Jurkat, Clone E6-1 (cell line): ENCODE data around the gene MTHFD2L. TPM values are rescaled to one million over a fixed set of nuclear protein-coding genes. Genes with fewer than 3 reads are reported as not detected.

Source experiments
- DNase-seq: peaks from one replicate; pipeline ENCODE4 v3.0.0-alpha.2; 2011; ENCODE audit warnings: low read depth, low spot score
- H3K4me3 ChIP-seq: 2 replicates; pipeline ENCODE4 v1.5.1; 2011; ENCODE audit warnings: mild to moderate bottlenecking, low read length, control low read depth, moderate library complexity
- polyA plus RNA-seq: library from polyadenylated mRNA; unstranded; fragments of >200 nt; gene quantifications from one replicate; pipeline ENCODE4 v1.2.1, GENCODE V29; 2012; ENCODE audit warnings: missing spikeins; ENCODE audit not compliant: insufficient read length, insufficient read depth

MTHFD2L gene
- 11.3 TPM for polyA plus RNA-seq

DNA sequence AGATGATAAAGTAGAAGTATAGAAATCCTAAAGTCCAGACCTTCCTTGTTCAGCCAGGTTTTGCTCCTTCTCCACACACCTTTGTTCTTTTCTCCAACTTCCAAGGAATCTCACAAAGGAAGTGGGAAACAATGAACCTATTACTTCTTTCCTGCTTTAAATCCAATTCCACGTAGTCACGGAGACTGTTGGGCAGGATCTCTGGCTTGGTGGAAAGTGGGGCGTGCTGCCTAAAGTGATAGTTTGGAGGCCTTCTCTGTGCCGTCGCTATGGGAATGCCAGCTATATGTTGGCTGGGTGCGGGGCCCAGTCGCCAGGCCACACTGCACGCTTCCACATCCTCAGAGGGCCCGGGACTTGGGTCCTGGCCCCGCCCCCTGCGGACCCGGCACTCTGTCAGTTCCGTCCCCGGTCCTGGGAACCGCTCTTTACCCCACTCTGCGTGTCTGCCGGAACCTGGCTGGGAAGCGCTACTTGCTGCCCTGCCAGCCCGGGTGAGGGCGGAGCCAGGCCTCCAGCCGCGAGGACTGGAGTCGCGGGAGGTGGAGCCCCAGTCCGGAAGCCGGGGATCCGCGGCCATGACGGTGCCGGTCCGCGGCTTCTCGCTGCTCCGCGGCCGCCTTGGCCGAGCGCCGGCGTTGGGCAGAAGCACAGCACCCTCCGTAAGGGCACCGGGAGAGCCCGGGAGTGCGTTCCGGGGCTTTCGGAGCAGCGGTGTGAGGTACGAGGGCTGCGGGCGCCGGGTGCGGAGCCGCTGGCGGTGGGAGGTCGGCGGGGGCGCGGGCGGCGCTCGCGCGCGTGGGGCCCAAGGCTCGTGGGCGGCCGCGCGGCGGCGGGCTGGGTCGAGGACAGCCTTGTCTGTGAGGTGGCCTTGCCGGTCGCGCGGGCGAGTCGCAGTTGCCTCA, at the start of gene MTHFD2L:
Gene MTHFD2L, plus strand, starts transcription at position 558 of the 905 bp plus-strand sequence. Its CDS starts 21 bp downstream, at position 579.
- H3K4me3 ChIP-seq = peak within 1 kb of the TSS; percentile 84
- peak; percentile 71 for DNase-seq

DNA sequence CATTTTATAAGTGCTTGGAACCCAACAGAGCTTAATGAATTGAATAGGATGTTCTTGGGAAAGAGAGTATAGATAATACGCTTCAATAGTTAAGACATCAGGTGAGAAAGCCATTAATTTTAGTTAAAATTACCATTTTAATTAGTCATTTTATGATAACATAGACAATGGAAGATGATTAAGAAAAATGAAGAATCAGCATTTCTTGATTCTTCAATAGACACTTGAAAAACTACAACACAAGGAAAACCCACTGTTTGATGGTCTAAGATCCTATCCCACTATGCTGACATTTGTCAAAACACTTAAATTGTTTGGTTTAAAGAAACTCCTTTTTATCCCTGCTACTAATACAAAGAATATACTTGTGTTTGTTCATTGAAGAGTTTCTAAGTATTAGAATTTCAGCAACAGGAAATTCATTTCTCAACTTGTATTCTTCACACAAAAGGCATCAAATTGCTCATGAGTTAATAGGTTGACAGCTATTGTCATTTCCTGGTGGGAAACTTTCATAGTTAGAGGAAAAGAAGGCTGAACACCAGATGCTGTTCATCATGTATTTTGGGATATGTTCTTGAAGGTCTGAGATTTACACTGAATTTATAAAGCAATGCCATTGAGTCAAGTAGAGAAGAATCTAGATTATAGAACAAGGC, 49.3 kb upstream of the MTHFD2L start:
- no peak for DNase-seq
- H3K4me3 ChIP-seq = no peak overlapping the region

- no peak for DNase-seq
Observed at GRCh38 chr4:74109116-74109869, 48.6 kb upstream of the MTHFD2L start.

GRCh38 chr4:74109870-74110605, 47.9 kb upstream of the MTHFD2L start:
- DNase-seq = no peak
- no peak overlapping the region for H3K4me3 ChIP-seq

More at GRCh38 chr4:74109116-74109869, 48.6 kb upstream of the MTHFD2L start:
- no peak overlapping the region for H3K4me3 ChIP-seq

DNA sequence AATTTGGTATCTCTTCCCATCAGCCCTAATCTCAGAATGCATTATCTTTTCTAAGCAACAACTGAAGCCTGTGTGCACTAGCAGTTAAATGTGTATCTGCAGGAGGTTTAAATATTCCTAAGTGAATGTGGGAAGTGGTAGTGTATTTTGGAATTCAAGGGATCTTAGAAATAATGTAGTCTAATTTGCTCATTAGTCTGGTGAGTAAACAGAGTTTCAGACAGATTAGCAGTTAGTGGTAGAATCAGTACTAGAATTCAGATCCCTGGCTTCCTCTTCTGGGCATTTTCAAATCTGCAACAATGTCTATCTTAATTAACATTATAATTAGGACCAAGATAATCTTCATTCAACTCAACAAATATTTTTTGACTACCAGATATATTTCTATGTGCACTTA, 47.2 kb upstream of the MTHFD2L start:
- no peak overlapping the region for H3K4me3 ChIP-seq
- no peak for DNase-seq

DNA sequence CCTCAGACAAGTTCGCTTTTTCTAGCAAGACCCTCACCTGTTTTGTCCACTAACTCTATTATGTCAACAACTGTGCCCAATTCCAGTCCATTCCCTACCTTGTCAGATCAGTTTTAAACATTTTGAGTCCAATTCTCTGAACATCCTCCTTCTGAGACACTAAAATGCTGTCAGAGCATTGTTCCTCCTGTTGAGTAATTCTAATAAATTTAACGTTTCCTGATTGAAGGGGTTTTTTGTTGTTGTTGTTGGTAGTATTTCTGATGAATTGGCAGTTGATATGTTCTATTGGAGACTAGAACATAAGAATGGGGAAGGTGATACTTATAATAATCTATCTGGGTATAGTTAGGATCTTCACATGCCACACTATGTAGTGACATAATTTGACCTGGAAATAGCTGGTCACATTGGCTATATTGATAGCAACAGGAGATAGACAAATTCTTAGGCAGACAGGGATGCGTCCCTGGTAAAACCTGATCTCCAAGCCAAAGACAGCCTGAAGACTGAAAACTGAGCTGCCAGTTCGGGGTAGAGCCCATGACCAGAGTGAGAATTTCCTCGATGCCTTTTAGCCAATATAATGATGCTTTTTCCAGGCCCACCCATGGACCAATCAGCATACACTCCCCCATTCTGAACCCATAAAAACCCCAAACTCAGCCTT, 46.5 kb upstream of the MTHFD2L start:
- no peak for DNase-seq

DNA sequence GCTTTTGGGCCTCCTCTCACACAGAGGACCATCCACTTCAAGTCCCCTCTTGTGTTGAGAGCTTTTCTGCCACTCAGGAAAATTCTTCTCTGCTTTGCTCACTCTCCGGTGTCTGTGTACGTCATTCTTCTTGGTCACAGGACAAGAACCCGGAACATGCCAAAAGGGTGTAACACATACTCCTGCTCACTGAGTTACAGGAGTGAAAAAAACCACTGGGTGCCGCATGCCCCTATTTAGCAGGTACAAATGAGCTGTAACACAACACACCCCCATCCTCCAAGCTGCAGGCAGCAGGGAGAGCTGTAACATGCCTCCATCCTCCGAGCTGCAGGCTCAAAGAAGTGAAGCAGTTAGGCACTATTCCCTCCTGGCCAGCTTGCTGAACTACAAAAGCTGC, 45.9 kb upstream of the MTHFD2L start:
- no peak for DNase-seq
- H3K4me3 ChIP-seq = no peak overlapping the region

More for the DNA sequence above, 46.5 kb upstream of the MTHFD2L start:
- no peak overlapping the region for H3K4me3 ChIP-seq

GRCh38 chr4:74112399-74113105, 45.4 kb upstream of the MTHFD2L start:
- no peak for DNase-seq
- no peak overlapping the region for H3K4me3 ChIP-seq

- no peak for DNase-seq
- H3K4me3 ChIP-seq = no peak overlapping the region
Observed at GRCh38 chr4:74114234-74114633, 43.7 kb upstream of the MTHFD2L start.

DNA sequence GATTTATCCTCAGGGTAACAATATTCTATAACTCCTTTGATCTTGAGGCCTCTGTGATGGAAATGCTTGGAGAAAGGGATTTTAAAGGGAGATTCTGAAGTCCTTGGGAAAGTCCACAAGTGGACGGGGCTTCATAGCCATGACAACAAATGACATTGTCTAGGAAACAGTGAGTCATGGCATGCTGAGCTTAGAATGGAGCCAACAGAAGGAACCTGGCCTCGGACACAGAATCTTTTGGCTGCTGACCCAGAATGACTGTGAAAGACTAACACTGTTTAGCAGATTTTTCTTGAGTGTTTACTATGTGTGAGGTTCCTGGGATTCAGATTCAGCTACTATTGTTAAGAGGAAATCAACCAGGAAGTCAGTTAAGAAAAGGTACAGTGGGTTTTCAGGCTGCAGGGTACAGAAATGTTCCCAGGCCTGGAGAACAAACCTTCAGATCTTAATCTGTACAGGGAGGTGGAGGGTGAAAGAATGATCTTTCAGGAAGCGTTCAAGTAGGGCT, 40.8 kb upstream of the MTHFD2L start:
- no peak overlapping the region for H3K4me3 ChIP-seq
- no peak for DNase-seq

DNA sequence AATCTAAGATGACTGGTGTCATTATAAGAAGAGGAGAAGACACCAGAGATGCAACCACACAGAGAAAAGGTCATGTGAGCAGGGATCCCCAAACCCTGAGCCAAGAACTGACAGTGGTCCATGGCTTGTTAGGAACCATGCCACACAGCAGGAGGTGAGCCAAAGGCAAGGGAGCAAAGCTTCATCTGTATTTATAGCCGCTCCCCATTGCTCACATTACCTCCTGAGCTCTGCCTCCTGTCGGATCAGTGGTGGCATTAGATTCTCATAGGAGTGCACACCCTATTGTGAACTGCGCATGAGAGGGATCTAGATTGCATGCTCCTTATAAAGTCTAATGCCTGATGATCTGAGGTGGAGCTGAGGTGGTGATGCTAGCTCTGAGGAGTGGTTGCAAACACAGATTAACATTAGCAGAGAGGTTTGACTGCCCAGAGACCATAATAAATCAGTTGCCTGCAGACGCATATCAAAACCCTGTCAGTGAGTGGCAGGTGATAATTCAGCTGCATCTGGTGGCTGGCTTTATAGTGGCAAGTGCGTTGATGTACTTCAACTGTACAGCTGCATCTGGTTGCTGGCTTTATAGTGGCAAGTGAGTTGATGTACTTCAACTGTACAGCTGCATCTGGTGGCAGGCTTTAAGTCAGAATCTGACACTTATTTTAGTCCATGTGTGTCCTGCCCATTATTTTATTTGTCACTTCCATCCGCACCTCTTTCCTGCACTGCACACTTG, 39.1 kb upstream of the MTHFD2L start:
- peak; percentile 85 for DNase-seq
- no peak overlapping the region for H3K4me3 ChIP-seq

- no peak overlapping the region for H3K4me3 ChIP-seq
- no peak for DNase-seq
Observed at GRCh38 chr4:74120086-74120485, 37.8 kb upstream of the MTHFD2L start.

GRCh38 chr4:74121643-74122579, 36.0 kb upstream of the MTHFD2L start:
- no peak for DNase-seq
- no peak overlapping the region for H3K4me3 ChIP-seq

DNA sequence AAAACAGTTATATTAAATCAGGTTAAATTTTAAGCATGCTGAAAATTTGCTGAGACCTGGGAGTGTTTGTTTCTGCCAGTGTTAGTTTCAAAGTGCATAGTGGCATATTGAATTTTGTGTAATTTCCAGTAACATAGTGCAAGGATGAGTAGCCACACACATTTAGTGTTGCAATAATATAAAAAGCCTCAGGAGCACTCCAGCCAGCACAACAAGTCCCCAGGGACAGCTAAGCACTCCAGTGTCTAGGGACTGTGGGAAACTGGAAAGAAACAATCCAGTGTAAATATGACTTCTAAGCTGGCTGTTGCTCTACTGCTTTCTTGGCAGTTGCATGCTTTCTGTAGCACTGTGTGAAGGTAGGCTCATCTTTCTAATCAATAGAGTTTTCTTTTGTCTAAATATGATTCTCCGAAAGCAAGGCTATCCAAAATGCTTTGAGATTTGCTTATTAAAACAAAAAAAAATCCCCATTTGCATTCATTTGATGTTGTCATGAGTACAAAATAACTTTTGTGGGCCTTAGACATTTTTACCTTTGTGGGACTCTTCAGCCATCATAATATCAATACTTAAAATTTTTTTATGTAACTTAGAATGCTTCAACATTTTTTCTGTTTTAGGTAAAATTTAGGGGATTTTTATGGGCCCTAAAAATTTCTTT, 34.7 kb upstream of the MTHFD2L start:
- H3K4me3 ChIP-seq = no peak overlapping the region

DNA sequence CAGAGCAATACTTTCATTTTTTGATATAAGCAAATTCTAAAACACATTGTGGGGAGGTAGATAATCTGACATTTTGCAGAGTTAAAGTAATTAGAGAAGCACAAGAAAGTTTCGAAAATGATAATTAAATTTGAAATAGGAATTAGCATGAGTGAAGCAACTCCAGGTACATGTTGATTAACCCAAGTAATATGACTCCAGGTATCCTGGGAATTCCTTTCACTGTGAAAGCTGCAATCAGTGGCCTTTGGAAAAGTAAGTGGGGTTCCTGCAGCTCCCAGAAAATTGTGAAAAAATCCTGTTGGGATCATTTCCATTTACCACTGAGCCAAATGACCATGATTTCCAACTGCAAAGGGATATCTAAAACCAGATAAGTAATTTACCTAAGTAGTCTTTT, 32.9 kb upstream of the MTHFD2L start:
- no peak for DNase-seq
- no peak overlapping the region for H3K4me3 ChIP-seq

More for the DNA sequence above, 34.7 kb upstream of the MTHFD2L start:
- DNase-seq = no peak
